Activated naive CD4-positive, alpha-beta T cell treated with anti-CD3 and anti-CD28 coated beads for 36 hours (primary cell): ENCODE measurements around the gene DNM2. TPM values are rescaled to one million over a fixed set of nuclear protein-coding genes. Genes with fewer than 3 reads are reported as not detected.
"Not testable (repeated sequence)": the region's sequence is repeated elsewhere in the genome, so short reads cannot be mapped to it uniquely, and the experiment has no call there.

Experiments
- CTCF ChIA-PET: fragments of 350-600 bp; sonication (Branson Sonifier 250); formaldehyde crosslinking; loops from one replicate; lab custom pipeline; 2021; ENCODE audit warnings: antibody characterized with exemption; lab: Charles Lee
- DNase-seq: peaks from one replicate; pipeline ENCODE4 v3.0.0-alpha.2; 2020
- H3K27ac Mint-ChIP-seq: one replicate; pipeline ENCODE4 v1.8.0; 2021; ENCODE audit warnings: mild to moderate bottlenecking, mixed read lengths
- H3K27me3 Mint-ChIP-seq: one replicate; pipeline ENCODE4 v1.8.0; 2021; ENCODE audit warnings: low read depth, mixed read lengths
- H3K36me3 Mint-ChIP-seq: one replicate; pipeline ENCODE4 v1.8.0; 2021; ENCODE audit warnings: low read depth, mixed read lengths
- H3K4me1 Mint-ChIP-seq: one replicate; pipeline ENCODE4 v1.8.0; 2021; ENCODE audit warnings: low read depth, mixed read lengths
- H3K4me3 Mint-ChIP-seq: one replicate; pipeline ENCODE4 v1.8.0; 2021; ENCODE audit warnings: mild to moderate bottlenecking, moderate library complexity, mixed read lengths
- H3K9me3 Mint-ChIP-seq: one replicate; pipeline ENCODE4 v1.8.0; 2021; ENCODE audit warnings: mixed read lengths
- intact Hi-C: fragments of 100-400 bp; cut with micrococcal nuclease; formaldehyde crosslinking; loops from one replicate; pipeline ENCODE4 v1.15.1; 2023
- total RNA-seq, 2 experiments: library from RNA; stranded (reverse); gene quantifications; one replicate each; pipeline ENCODE4 v1.2.3, GENCODE V29; 2021

Gene DNM2
- total RNA-seq: 100 to 1,000 TPM; 144 to 148 TPM

DNA sequence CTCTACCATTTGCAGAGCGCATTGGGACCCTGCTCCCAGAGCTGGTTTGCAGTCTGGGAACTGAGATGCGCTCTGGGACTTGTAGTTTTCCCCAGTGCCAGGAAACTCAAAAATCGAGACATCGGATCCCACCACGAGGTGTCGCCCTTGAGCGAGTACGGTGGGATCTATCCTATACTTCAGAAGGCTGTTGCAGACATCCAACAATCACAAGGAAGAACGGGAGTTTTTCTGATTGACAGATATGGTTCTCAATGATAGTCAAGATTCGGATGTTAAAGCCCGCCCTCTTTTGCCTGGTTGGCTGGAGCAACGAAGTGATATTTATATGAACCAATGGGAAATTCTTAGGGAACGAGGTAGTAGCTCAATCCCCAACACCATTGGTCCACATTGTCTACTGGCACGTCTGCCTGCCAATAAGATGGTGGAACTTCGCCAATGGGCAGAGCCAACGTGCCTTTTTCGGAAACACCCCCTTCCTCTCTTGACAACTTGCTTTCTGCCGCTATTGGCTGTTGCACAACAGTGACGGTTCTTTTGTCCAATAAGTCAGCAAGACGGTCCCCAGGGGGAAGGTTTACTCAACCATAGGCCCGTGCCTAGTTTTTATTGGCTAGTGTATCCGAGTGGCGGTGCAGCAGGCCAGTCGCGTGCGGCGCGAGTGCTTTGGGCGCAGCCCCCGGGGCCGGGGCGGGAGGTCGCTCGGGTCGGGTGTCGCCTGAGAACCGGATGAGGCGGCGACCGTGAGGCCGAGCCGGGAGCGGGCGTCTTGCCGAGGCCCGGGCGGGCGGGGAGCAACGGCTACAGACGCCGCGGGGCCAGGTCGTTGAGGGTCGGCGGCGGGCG lies at the start of gene DNM2:
Gene DNM2 (plus strand): TSS at position 724 of the 849 bp plus-strand sequence. CDS start 164 bp downstream, outside the sequence.
- Mint-ChIP-seq H3K27ac (peak within 1 kb of the TSS; percentile 84), H3K4me1 (peaks cover 31% of the 10 kb centered on the region), H3K9me3 (no peaks in the 10 kb centered on the region), H3K27me3 (no peaks in the 10 kb centered on the region), H3K4me3 (peak within 1 kb of the TSS; percentile 96), H3K36me3 (peaks cover 4% of the 10 kb centered on the region)
- CTCF ChIA-PET: interaction anchor here (0.5 to 6.6 kb wide), 26 partner anchors 10 to 317 kb away, joined by 3 to 99 read pairs (median 5); partner anchors contain the start of genes QTRT1 and TMED1
- peak; percentile 99 for DNase-seq
- intact Hi-C loops: loop anchor here (1.0 to 5.0 kb wide), 15 partner anchors 14 to 211 kb away; partner anchors contain the start of genes CARM1, TIMM29, TMED1 and YIPF2

DNA sequence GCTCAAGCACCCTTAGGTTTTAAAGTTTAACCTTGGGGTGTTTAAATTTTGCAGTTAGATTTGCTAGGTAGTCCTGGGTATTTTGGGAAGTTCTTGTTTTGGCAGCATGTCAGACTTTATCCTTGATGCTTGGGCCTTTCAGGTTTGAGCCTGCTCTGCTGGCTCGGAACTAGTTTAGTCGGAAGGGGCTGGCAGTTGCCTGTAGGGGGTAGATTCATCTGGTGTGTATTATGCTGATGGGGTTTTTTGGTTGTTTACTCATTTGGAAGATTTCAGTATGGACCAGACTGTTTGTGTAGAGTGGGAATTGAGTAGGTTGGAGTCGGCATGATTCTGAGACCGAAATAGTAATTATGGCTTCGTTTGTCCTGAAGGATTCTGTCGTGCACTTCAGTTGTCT lies 48.6 kb upstream of the DNM2 start:
- no peak overlapping the region for H3K4me3 Mint-ChIP-seq
- intact Hi-C loops: no loop called here
- H3K27ac Mint-ChIP-seq: peak overlapping the region; percentile 11
- H3K9me3 Mint-ChIP-seq: no peaks in the 10 kb centered on the region
- no peak for DNase-seq
- peaks cover 26% of the 10 kb centered on the region for H3K36me3 Mint-ChIP-seq
- peaks cover 29% of the 10 kb centered on the region for H3K4me1 Mint-ChIP-seq
- no peaks in the 10 kb centered on the region for H3K27me3 Mint-ChIP-seq
- CTCF ChIA-PET: no interaction called here

DNA sequence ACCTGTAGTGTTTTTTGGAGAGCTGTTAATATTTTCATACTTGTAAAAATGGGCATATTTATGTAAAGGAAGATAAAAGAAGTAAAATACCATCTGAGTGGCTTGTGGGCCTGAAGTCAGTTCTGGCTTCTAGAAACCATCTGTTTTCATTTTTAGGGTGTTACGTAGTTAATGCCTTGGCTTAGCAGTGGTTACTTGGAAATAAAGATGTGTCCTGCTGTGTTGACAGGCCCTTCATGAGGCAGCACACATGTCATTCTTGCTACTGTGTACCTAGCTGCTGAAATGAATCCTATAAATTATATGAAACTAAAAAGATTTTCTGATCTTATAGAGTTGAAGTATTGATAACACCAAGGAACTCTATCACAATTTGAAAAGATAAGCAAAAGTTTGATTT lies 47.7 kb upstream of the DNM2 start:
- peaks cover 29% of the 10 kb centered on the region for H3K4me1 Mint-ChIP-seq
- CTCF ChIA-PET: interaction anchor here (1.2 kb wide), 1 partner anchor 29 kb away, joined by 5 read pairs; no protein-coding TSS in a partner anchor
- no peaks in the 10 kb centered on the region for H3K27me3 Mint-ChIP-seq
- H3K9me3 Mint-ChIP-seq: no peaks in the 10 kb centered on the region
- intact Hi-C loops: no loop called here
- no peak overlapping the region for H3K27ac Mint-ChIP-seq
- DNase-seq: no peak
- H3K4me3 Mint-ChIP-seq: no peak overlapping the region
- peaks cover 30% of the 10 kb centered on the region for H3K36me3 Mint-ChIP-seq

DNA sequence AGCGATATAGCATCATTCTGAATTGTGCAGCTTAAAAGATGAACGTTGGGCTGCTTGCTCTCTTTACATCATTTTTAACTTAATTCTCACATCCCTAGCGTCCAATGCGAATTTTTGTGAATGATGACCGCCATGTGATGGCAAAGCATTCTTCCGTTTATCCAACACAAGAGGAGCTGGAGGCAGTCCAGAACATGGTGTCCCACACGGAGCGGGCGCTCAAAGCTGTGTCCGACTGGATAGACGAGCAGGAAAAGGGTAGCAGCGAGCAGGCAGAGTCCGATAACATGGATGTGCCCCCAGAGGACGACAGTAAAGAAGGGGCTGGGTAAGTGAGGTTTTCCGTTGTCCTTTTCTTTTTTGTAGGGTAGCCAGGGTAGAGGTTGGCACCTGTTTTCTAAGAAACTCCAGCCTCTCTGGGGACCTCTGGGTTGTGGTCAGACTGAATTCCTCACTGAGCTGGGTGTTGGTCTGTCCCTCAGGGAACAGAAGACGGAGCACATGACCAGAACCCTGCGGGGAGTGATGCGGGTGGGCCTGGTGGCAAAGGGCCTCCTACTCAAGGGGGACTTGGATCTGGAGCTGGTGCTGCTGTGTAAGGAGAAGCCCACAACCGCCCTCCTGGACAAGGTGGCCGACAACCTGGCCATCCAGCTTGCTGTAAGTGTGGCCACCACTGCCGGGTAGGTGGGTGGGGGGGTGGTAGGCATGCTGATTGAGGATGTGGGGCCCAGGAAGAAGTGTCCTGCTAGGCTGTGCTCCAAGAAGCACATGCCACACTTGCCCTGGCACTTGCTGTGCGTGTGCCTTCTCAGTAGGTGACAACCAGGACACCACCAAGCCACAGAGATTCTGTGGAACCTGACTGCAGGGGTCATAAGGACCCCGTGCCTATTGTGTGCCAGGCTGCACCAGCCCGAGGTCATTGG lies 46.7 kb upstream of the DNM2 start:
- H3K27ac Mint-ChIP-seq: no peak overlapping the region
- no peak for DNase-seq
- peaks cover 37% of the 10 kb centered on the region for H3K36me3 Mint-ChIP-seq
- peaks cover 25% of the 10 kb centered on the region for H3K4me1 Mint-ChIP-seq
- H3K9me3 Mint-ChIP-seq: no peaks in the 10 kb centered on the region
- intact Hi-C loops: no loop called here
- CTCF ChIA-PET: interaction anchor here (0.6 to 1.2 kb wide), 3 partner anchors 26 to 28 kb away, joined by 3 to 5 read pairs (median 5); no protein-coding TSS in a partner anchor
- no peaks in the 10 kb centered on the region for H3K27me3 Mint-ChIP-seq
- H3K4me3 Mint-ChIP-seq: no peak overlapping the region

DNA sequence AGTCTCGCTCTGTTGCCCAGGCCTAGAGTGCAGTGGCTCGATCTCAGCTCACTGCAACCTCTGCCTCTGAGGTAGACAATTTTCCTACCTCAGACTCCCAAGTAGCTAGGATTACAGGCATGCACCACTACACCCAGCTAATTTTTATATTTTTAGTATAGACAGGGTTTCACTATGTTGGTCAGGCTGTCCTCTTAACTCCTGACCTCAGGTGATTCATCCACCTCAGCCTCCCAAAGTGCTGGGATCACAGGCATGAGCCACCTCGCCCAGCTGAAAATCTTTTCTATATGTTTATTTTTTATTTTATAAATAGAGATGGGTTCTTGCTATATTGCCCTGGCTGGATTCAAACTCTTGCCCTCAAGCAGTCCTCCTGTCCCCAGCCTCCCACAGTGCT lies 46.0 kb upstream of the DNM2 start:
- DNase-seq, H3K4me3 Mint-ChIP-seq, intact Hi-C loops, H3K27me3 Mint-ChIP-seq, H3K9me3 Mint-ChIP-seq, H3K27ac Mint-ChIP-seq: not testable (repeated sequence)
- H3K36me3 Mint-ChIP-seq: peaks cover 35% of the 10 kb centered on the region
- peaks cover 18% of the 10 kb centered on the region for H3K4me1 Mint-ChIP-seq
- CTCF ChIA-PET: interaction anchor here (1.1 kb wide), 1 partner anchor 26 kb away, joined by 5 read pairs; no protein-coding TSS in a partner anchor

DNA sequence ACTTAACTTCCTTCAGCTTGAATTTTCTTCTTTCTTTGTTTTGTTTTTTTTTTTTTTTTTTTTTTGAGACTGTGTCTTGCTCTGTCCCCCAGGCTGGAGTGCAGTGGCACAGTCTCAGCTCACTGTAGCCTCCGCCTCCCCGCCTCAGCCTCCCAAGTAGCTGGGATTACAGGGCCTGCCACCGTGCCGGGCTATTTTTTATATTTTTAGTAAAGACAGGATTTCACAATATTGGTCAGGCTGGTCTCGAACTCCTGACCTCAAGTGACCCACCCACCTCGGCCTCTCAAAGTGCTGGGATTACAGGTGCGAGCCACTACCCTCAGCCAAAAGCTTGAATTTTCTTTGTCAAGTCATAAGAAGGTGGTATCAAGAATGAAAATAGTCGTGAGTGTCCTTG lies 42.7 kb upstream of the DNM2 start:
- H3K9me3 Mint-ChIP-seq, CTCF ChIA-PET, intact Hi-C loops, DNase-seq, H3K27me3 Mint-ChIP-seq, H3K4me1 Mint-ChIP-seq, H3K4me3 Mint-ChIP-seq, H3K27ac Mint-ChIP-seq: not testable (repeated sequence)
- peaks cover 49% of the 10 kb centered on the region for H3K36me3 Mint-ChIP-seq

DNA sequence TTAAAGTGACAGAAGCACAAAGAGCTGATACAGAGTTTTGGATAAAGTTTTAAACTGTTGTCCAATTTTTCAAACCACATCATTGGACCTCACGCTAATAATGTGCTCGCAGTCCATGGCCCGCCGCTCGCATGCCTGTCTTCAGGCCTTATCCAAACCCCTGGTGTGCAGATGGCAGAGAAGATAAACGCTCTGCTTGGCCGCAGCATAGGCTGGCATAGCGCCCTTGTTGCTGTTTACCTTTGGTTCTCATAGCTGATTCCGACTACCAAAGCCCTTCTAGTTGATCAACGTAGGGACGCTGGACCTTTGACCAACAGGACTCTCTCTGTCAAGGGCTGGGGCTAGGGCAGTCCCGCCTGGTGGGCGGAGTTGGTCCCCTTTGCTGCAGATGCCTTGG lies 40.1 kb upstream of the DNM2 start:
- Mint-ChIP-seq H3K9me3 (no peaks in the 10 kb centered on the region), H3K4me1 (no peaks in the 10 kb centered on the region), H3K36me3 (peaks cover 51% of the 10 kb centered on the region), H3K4me3 (no peak overlapping the region), H3K27ac (no peak overlapping the region), H3K27me3 (no peaks in the 10 kb centered on the region)
- CTCF ChIA-PET: interaction anchor here (0.6 to 1.5 kb wide), 3 partner anchors 9 to 110 kb away, joined by 3 read pairs; no protein-coding TSS in a partner anchor
- intact Hi-C loops: no loop called here
- no peak for DNase-seq

DNA sequence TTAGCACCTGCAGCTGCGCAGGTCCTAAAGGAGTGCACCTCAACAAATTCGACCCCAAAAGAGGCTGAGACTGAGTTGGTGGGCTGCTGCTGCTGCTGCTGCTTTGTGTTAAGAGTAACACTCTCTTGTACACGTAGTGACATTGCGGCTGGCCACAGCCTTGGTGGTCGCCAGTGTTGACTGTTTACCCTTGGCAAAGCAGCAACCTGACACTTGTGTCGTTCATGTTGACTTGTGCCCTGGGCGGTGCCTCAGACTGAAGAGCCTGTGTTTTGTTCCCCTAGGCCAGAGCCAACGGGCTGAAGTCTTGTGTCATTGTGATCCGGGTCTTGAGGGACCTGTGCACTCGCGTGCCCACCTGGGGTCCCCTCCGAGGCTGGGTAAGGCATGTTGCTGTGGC lies 39.1 kb upstream of the DNM2 start:
- CTCF ChIA-PET: interaction anchor here (0.6 to 1.3 kb wide), 3 partner anchors 22 to 243 kb away, joined by 3 to 4 read pairs (median 4); no protein-coding TSS in a partner anchor

DNA sequence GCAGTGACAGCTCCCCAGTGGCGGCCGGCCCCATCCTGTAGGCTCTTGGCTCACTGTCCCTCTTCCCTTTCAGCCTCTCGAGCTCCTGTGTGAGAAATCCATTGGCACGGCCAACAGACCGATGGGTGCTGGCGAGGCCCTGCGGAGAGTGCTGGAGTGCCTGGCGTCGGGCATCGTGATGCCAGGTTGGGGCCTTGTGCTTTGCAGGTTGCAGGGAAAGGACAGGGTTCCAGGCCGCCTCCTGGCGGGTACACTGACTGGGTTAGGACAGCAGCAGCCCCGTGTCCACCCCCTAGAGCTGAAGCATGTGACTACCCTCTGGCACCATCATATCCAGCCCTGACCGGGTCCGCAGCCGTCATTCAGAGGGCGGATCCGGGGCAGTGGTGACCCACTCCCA lies 38.1 kb upstream of the DNM2 start:
- intact Hi-C loops: no loop called here
- DNase-seq: no peak
- no peak overlapping the region for H3K27ac Mint-ChIP-seq
- CTCF ChIA-PET: interaction anchor here (0.7 kb wide), 1 partner anchor 13 kb away, joined by 3 read pairs; no protein-coding TSS in a partner anchor
- peaks cover 58% of the 10 kb centered on the region for H3K36me3 Mint-ChIP-seq
- H3K4me3 Mint-ChIP-seq: no peak overlapping the region
- H3K27me3 Mint-ChIP-seq: no peaks in the 10 kb centered on the region
- H3K9me3 Mint-ChIP-seq: no peaks in the 10 kb centered on the region
- H3K4me1 Mint-ChIP-seq: no peaks in the 10 kb centered on the region

More for the DNA sequence above, 39.1 kb upstream of the DNM2 start:
- Mint-ChIP-seq H3K27ac (no peak overlapping the region), H3K36me3 (peaks cover 49% of the 10 kb centered on the region), H3K9me3 (no peaks in the 10 kb centered on the region), H3K4me3 (no peak overlapping the region), H3K27me3 (no peaks in the 10 kb centered on the region), H3K4me1 (no peaks in the 10 kb centered on the region)
- intact Hi-C loops: no loop called here
- no peak for DNase-seq

DNA sequence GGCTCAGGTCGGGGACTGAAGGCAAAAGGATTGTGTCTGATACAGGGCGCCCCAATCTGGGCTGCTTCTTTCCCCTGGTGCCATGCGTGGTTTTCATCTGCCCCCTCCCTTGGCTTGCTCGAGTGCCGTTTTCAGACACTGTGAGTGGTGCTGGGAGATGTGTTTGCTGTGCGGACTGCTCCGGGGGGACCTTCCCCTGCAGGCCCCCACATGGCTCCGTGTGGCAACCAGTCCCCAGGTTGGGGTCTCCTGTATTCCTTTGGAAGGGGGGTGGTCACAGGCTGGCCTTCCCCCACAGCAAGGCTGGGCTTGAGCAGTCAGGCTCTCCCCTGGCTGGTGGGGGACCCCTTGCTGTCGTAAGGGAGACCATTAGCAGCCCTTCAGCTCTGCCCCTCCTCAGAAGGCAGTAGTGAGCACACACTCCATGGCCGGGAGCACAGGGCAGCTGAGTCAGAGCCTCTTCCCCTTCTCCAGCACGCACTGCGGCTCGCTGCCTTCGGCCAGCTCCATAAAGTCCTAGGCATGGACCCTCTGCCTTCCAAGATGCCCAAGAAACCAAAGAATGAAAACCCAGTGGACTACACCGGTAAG lies 37.2 kb upstream of the DNM2 start:
- intact Hi-C loops: no loop called here
- no peak overlapping the region for H3K4me3 Mint-ChIP-seq
- no peaks in the 10 kb centered on the region for H3K9me3 Mint-ChIP-seq
- H3K4me1 Mint-ChIP-seq: no peaks in the 10 kb centered on the region
- H3K36me3 Mint-ChIP-seq: peaks cover 51% of the 10 kb centered on the region
- CTCF ChIA-PET: no interaction called here
- no peak for DNase-seq
- no peak overlapping the region for H3K27ac Mint-ChIP-seq
- no peaks in the 10 kb centered on the region for H3K27me3 Mint-ChIP-seq

DNA sequence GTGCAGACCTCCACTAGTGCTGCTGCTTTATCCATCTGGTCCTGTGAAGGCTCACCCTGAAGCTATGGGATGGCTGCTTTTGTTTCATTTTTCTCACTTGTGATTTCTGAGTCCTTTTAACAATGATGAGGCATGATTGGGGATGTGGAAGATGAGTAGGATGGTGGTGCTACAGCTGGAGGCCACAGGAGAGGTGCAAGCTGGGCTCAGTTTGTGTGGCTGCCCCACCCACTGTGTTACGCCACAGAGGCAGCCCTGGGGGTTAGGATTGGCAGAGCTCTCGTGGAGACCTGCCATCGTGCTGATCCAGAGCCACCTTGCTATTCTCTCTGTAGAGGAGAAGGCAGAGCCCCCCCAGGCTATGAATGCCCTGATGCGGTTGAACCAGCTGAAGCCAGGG lies 36.2 kb upstream of the DNM2 start:
- H3K9me3 Mint-ChIP-seq: no peaks in the 10 kb centered on the region
- no peaks in the 10 kb centered on the region for H3K4me1 Mint-ChIP-seq
- no peak for DNase-seq
- intact Hi-C loops: no loop called here
- no peak overlapping the region for H3K27ac Mint-ChIP-seq
- H3K27me3 Mint-ChIP-seq: no peaks in the 10 kb centered on the region
- H3K4me3 Mint-ChIP-seq: no peak overlapping the region
- peaks cover 51% of the 10 kb centered on the region for H3K36me3 Mint-ChIP-seq
- CTCF ChIA-PET: no interaction called here
